ENCODE measurements around the gene PACS1. TPM values are rescaled to one million over a fixed set of nuclear protein-coding genes. Genes with fewer than 3 reads are reported as not detected.

The PACS1 gene
- total RNA-seq, 3 donors from 2014 or later: 14.4 to 44.9 (median 18.9) TPM

GRCh38 chr11:66218036-66218435 lies 148.0 kb downstream of the PACS1 start:
- intact Hi-C loops (cut with DNase I, micrococcal nuclease): no loop called here
- no peak for DNase-seq
- H3K9me3 ChIP-seq: no peaks in the 10 kb centered on the region
- TF ChIP-seq, protein P1, sequence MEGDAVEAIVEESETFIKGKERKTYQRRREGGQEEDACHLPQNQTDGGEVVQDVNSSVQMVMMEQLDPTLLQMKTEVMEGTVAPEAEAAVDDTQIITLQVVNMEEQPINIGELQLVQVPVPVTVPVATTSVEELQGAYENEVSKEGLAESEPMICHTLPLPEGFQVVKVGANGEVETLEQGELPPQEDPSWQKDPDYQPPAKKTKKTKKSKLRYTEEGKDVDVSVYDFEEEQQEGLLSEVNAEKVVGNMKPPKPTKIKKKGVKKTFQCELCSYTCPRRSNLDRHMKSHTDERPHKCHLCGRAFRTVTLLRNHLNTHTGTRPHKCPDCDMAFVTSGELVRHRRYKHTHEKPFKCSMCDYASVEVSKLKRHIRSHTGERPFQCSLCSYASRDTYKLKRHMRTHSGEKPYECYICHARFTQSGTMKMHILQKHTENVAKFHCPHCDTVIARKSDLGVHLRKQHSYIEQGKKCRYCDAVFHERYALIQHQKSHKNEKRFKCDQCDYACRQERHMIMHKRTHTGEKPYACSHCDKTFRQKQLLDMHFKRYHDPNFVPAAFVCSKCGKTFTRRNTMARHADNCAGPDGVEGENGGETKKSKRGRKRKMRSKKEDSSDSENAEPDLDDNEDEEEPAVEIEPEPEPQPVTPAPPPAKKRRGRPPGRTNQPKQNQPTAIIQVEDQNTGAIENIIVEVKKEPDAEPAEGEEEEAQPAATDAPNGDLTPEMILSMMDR (IDR thresholded peaks at IDR 0.05): no peak
- no peaks in the 10 kb centered on the region for H3K4me1 ChIP-seq (ENCODE audit: low read depth)
- H3K36me3 ChIP-seq (ENCODE audit: low read depth): no peaks in the 10 kb centered on the region
- H3K4me3 ChIP-seq: no peak overlapping the region
- ATAC-seq: no peak

DNA sequence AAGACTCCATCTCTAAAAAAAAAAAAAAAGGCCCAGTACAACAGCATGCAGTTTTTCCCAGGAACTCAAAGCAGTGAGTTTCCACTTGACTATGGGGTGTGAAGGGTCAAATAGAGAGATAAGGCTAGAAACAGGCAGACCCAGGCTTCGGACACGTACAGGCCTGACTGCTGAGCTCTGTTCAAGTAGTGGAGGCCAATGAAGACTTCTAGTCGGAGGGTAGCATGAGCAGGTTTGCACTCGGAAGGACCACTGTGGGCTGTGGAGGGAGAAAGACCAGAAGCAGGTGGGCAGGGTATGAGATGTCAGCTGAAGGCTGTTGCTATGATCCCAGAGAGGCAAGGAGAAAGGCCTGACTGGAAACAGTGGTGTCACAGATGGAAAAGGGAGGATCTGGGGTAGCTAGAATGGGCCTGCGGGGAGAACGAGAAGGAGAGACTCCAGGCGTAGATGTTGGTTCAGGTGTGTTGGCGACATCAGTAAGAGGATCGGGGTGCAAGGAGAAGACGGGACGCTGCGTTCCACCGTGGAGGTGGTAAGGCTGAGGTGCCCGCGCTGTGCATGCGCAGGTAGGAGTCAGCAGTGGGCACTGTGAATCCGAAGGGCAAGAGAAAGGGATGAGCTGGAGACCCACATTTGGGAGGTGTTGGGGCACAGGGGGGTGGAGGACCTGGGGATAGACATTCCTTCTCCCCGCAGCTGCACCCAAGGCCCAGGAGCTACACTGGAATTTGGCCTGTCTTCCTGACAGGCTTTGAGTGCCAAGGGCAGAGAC lies 149.0 kb downstream of the PACS1 start:
- intact Hi-C loops (cut with DNase I, micrococcal nuclease): no loop called here
- ATAC-seq: no peak
- no peaks in the 10 kb centered on the region for H3K36me3 ChIP-seq (ENCODE audit: low read depth)
- no peak for DNase-seq
- no peaks in the 10 kb centered on the region for H3K9me3 ChIP-seq
- no peaks in the 10 kb centered on the region for H3K4me1 ChIP-seq (ENCODE audit: low read depth)
- H3K4me3 ChIP-seq: no peak overlapping the region
- TF ChIP-seq, protein P1 (IDR thresholded peaks at IDR 0.05): no peak

DNA sequence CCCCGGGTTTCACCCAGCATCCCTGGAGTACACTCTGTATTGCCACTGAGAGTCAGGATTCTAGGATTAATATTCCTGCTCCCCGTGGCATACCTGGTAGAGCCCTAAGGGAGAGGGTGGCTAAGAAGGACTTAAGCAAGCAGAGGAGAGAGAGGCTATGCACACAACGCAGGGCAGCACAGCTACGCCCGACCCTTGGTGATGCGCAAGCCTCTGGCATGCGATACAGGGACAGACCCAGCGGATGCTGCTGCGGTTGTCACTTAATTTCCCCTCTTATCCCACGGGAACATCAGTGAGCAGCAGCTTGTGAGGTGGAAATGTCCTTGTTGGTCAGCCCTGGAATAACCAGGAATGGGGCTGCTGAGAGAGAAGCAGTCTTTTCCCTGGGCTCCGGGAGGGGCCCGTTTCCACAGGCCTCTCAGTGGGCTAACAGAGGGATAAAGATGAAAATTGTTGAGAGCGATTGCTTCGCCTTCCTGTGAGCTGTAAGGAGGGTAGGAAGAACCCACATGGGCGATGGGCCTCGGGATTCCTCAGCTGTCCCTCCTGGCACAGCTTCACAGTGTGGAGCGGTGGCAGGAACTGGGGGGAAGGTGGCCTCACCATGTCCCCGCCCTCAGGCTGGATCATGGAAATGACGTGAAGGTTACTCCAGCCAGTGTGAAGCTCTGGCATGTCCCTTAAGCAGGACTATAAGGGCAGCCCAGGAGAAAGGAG lies 149.9 kb downstream of the PACS1 start:
- H3K36me3 ChIP-seq (ENCODE audit: low read depth): no peaks in the 10 kb centered on the region

DNA sequence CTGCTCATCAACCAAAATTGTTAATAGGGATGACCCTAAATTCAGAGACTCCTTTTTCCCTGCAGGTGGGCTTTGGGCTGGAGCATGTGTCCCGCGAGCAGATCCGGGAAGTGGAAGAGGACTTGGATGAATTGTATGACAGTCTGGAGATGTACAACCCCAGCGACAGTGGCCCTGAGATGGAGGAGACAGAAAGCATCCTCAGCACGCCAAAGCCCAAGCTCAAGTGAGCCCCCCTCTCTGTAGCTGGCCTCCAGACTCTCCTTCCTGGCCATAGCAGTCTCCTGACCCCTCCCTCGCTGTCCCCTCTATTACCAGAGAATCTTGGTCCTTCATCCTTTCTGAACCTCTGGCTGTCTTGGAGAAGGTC lies 150.5 kb downstream of the PACS1 start:
- no peak for DNase-seq
- H3K36me3 ChIP-seq (ENCODE audit: low read depth): no peaks in the 10 kb centered on the region
- intact Hi-C loops (cut with DNase I, micrococcal nuclease): no loop called here

More for the DNA sequence above, 149.9 kb downstream of the PACS1 start:
- no peak for DNase-seq
- H3K4me3 ChIP-seq: no peak overlapping the region
- intact Hi-C loops (cut with DNase I, micrococcal nuclease): no loop called here
- no peak for ATAC-seq
- no peaks in the 10 kb centered on the region for H3K4me1 ChIP-seq (ENCODE audit: low read depth)
- H3K9me3 ChIP-seq: no peaks in the 10 kb centered on the region
- TF ChIP-seq, protein P1 (IDR thresholded peaks at IDR 0.05): no peak

DNA sequence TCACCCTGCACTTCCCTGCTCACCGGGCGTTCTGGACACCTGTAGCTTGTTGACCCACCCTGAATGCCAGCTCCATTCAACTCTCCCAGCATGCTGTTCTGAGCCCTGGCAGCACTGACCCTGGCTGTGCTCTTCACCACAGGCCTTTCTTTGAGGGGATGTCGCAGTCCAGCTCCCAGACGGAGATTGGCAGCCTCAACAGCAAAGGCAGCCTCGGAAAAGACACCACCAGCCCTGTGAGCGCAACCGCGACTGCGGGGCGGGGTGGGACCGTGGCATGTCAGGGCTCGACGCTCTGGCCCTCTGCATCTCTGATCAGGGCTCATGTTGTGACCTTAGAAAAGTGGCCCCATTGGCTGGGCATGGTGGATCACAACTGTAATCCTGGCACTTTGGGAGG lies 150.9 kb downstream of the PACS1 start:
- TF ChIP-seq, protein P1 (IDR thresholded peaks at IDR 0.05): no peak
- H3K4me1 ChIP-seq (ENCODE audit: low read depth): no peaks in the 10 kb centered on the region
- no peak for ATAC-seq
- intact Hi-C loops (cut with DNase I, micrococcal nuclease): no loop called here
- H3K9me3 ChIP-seq: no peaks in the 10 kb centered on the region
- no peak for DNase-seq
- H3K36me3 ChIP-seq (ENCODE audit: low read depth): no peaks in the 10 kb centered on the region
- no peak overlapping the region for H3K4me3 ChIP-seq

More for the DNA sequence above, 150.5 kb downstream of the PACS1 start:
- no peaks in the 10 kb centered on the region for H3K4me1 ChIP-seq (ENCODE audit: low read depth)
- TF ChIP-seq, protein P1 (IDR thresholded peaks at IDR 0.05): no peak
- no peaks in the 10 kb centered on the region for H3K9me3 ChIP-seq
- H3K4me3 ChIP-seq: no peak overlapping the region
- no peak for ATAC-seq

All from mucosa of descending colon (tissue), 3 donors.